HG02870 (cell line): Measurements from ENCODE around the gene ACTR1B.
"Not testable (repeated sequence)": the region's sequence is repeated elsewhere in the genome, so short reads cannot be mapped to it uniquely, and the experiment has no call there.

Source experiments
- ATAC-seq: cut with Tn5 transposase; IDR thresholded peaks from one replicate; pipeline ENCODE4 v1.9.1; 2021; ENCODE audit warnings: mild to moderate bottlenecking, moderate library complexity; ENCODE audit not compliant: unreplicated experiment

Gene ACTR1B

GRCh38 chr2:97618939-97619827, 44.7 kb downstream of the ACTR1B start:
- not testable (repeated sequence) for ATAC-seq

GRCh38 chr2:97617911-97618310, 45.9 kb downstream of the ACTR1B start:
- no peak for ATAC-seq

DNA sequence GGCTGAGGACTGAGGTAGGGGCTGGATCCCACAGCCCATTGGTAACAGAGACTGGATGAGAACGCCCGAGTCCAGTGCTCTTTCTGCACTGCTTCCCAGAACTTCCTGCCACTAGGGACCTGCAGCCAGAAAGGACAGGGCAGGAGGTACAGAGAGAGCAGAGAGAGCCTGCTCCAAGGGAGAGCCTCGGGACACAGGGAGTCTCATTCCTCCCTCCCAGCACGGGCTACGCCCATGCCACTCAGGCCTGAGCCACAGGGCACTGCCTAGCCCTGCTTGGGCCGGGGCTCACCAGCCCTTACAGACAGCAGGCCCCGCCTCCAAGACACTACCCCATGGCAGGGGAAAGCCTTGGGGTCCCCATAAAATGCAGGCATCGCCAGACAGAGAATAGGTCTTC, 48.1 kb downstream of the ACTR1B start:
- not testable (repeated sequence) for ATAC-seq

- ATAC-seq: not testable (repeated sequence)
These were observed 51.9 kb downstream of the ACTR1B start for GRCh38 chr2:97611895-97612294.

GRCh38 chr2:97608745-97609144, 55.1 kb downstream of the ACTR1B start:
- not testable (repeated sequence) for ATAC-seq
